ENCODE data around the gene BCR.

BCR gene

GRCh38 chr22:23144432-23144831, 35.9 kb upstream of the BCR start:
- in situ Hi-C loops (cut with HindIII; ENCODE audit: low pct_unique_long_range_greater_than_20kb, low sequenced_read_pairs), result no loop called here
- no peak for TF ChIP-seq JUND (IDR thresholded peaks at IDR 0.05; ENCODE audit: low read depth)
- DNase-seq (ENCODE audit: low read depth in 1 of 2, low spot score in 1 of 2), result no peak

GRCh38 chr22:23144932-23145877, 35.1 kb upstream of the BCR start, which contains the start of gene RAB36:
Gene RAB36, plus strand, starts transcription at chr22:23145477. Its CDS starts 1,140 bp downstream, at chr22:23146617.
- in situ Hi-C loops (cut with HindIII; ENCODE audit: low pct_unique_long_range_greater_than_20kb, low sequenced_read_pairs), result no loop called here
- no peak for TF ChIP-seq JUND (IDR thresholded peaks at IDR 0.05; ENCODE audit: low read depth)
- peak; percentile 40 to 96 for DNase-seq (ENCODE audit: low read depth in 1 of 2, low spot score in 1 of 2)

- in situ Hi-C loops (cut with HindIII; ENCODE audit: low pct_unique_long_range_greater_than_20kb, low sequenced_read_pairs), result no loop called here
- no peak for DNase-seq (ENCODE audit: low read depth in 1 of 2, low spot score in 1 of 2)
- no peak for TF ChIP-seq JUND (IDR thresholded peaks at IDR 0.05; ENCODE audit: low read depth)
Measured at GRCh38 chr22:23145878-23146470, 34.3 kb upstream of the BCR start.

- no peak for DNase-seq (ENCODE audit: low read depth in 1 of 2, low spot score in 1 of 2)
- no peak for TF ChIP-seq JUND (IDR thresholded peaks at IDR 0.05; ENCODE audit: low read depth)
- in situ Hi-C loops (cut with HindIII; ENCODE audit: low pct_unique_long_range_greater_than_20kb, low sequenced_read_pairs), result no loop called here
Measured at GRCh38 chr22:23146478-23147205, 33.7 kb upstream of the BCR start.

- DNase-seq (ENCODE audit: low read depth in 1 of 2, low spot score in 1 of 2), result peak; percentile 70 to 94
- TF ChIP-seq JUND (IDR thresholded peaks at IDR 0.05; ENCODE audit: low read depth), result no peak
- in situ Hi-C loops (cut with HindIII; ENCODE audit: low pct_unique_long_range_greater_than_20kb, low sequenced_read_pairs), result no loop called here
Measured at GRCh38 chr22:23147617-23148387, 32.5 kb upstream of the BCR start.

- in situ Hi-C loops (cut with HindIII; ENCODE audit: low pct_unique_long_range_greater_than_20kb, low sequenced_read_pairs), result no loop called here
- TF ChIP-seq JUND (IDR thresholded peaks at IDR 0.05; ENCODE audit: low read depth), result no peak
- DNase-seq (ENCODE audit: low read depth in 1 of 2, low spot score in 1 of 2), result no peak
Measured at GRCh38 chr22:23149743-23150238, 30.5 kb upstream of the BCR start.

- in situ Hi-C loops (cut with HindIII; ENCODE audit: low pct_unique_long_range_greater_than_20kb, low sequenced_read_pairs), result no loop called here
- no peak for TF ChIP-seq JUND (IDR thresholded peaks at IDR 0.05; ENCODE audit: low read depth)
- DNase-seq (ENCODE audit: low read depth in 1 of 2, low spot score in 1 of 2), result no peak
Measured at GRCh38 chr22:23150762-23151161, 29.5 kb upstream of the BCR start.

- in situ Hi-C loops (cut with HindIII; ENCODE audit: low pct_unique_long_range_greater_than_20kb, low sequenced_read_pairs), result no loop called here
- TF ChIP-seq JUND (IDR thresholded peaks at IDR 0.05; ENCODE audit: low read depth), result no peak
- DNase-seq (ENCODE audit: low read depth in 1 of 2, low spot score in 1 of 2), result no peak
Measured at GRCh38 chr22:23151827-23152226, 28.5 kb upstream of the BCR start.

GRCh38 chr22:23152238-23153114, 27.8 kb upstream of the BCR start:
- TF ChIP-seq JUND (IDR thresholded peaks at IDR 0.05; ENCODE audit: low read depth), result no peak
- in situ Hi-C loops (cut with HindIII; ENCODE audit: low pct_unique_long_range_greater_than_20kb, low sequenced_read_pairs), result no loop called here
- no peak for DNase-seq (ENCODE audit: low read depth in 1 of 2, low spot score in 1 of 2)

- in situ Hi-C loops (cut with HindIII; ENCODE audit: low pct_unique_long_range_greater_than_20kb, low sequenced_read_pairs), result no loop called here
- DNase-seq (ENCODE audit: low read depth in 1 of 2, low spot score in 1 of 2), result no peak
- TF ChIP-seq JUND (IDR thresholded peaks at IDR 0.05; ENCODE audit: low read depth), result no peak
Measured at GRCh38 chr22:23153994-23154393, 26.3 kb upstream of the BCR start.

- no peak for DNase-seq (ENCODE audit: low read depth in 1 of 2, low spot score in 1 of 2)
- in situ Hi-C loops (cut with HindIII; ENCODE audit: low pct_unique_long_range_greater_than_20kb, low sequenced_read_pairs), result no loop called here
- no peak for TF ChIP-seq JUND (IDR thresholded peaks at IDR 0.05; ENCODE audit: low read depth)
Measured at GRCh38 chr22:23154461-23154860, 25.8 kb upstream of the BCR start.
